Measurements from ENCODE around the gene ATP2B2. TPM values are rescaled to one million over a fixed set of nuclear protein-coding genes. Genes with fewer than 3 reads are reported as not detected.

Gene ATP2B2
- total RNA-seq, 1 donor from 2014 or later: 3.7 TPM

DNA sequence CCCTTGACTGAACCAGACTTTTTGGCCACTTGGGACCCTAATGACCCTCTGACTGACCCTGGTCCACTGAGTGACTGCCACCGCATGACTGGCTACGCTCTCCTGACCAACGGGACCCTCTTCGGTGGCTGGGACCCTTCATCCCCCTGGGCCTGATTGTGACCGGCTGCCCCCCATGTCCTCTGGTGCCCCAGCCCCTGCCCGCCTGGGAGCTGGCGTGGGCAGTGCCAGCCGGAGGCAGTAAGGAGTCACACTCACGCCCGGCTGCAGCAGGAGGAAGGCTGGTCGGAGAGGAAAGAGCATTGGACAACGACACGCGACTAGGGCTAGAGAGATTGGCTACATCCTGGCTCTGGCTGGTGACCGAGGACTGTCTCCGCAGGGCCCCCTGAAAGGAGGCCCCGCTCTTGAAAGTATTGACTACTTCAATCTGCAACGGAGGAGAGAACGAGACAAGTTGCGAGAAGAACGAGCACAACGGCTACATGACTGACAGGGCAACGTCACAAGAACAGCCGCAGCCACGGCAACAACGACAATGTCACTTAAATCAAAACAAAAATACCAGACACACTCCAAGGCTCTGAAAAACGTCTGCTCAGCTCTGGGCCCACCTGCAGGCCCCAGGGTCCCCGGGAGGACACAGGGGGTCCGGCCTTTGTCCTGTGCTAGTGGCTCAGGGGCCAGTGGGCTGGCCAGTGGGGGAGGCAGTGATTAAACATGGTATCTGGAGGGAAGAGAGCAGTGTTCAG lies 169.3 kb downstream of the ATP2B2 start:
- Histone ChIP-seq H3K4me1 (ENCODE audit: control insufficient read depth in 3 of 3, insufficient read depth in 3 of 3, low read length in 3 of 3) (peaks cover 23 to 26% (median 25%) of the 10 kb centered on the region in 3 donors), H3K36me3 (ENCODE audit: control insufficient read depth in 3 of 3, insufficient read depth in 3 of 3, low read length in 3 of 3) (peaks cover 2 to 41% (median 19%) of the 10 kb centered on the region in 3 donors), H3K9me3 (ENCODE audit: control insufficient read depth in 3 of 3, low read length in 3 of 3) (no peaks in the 10 kb centered on the region), H3K9ac (ENCODE audit: low read depth in 1 of 3, low read length in 3 of 3) (no peak overlapping the region), H3K4me3 (ENCODE audit: low read length in 3 of 3) (no peak overlapping the region), H3K27ac (ENCODE audit: low read depth, low read length) (peak overlapping the region; percentile 86), H3K27me3 (ENCODE audit: control insufficient read depth in 3 of 3, insufficient read depth in 3 of 3, low read length in 3 of 3) (no peaks in the 10 kb centered on the region)

DNA sequence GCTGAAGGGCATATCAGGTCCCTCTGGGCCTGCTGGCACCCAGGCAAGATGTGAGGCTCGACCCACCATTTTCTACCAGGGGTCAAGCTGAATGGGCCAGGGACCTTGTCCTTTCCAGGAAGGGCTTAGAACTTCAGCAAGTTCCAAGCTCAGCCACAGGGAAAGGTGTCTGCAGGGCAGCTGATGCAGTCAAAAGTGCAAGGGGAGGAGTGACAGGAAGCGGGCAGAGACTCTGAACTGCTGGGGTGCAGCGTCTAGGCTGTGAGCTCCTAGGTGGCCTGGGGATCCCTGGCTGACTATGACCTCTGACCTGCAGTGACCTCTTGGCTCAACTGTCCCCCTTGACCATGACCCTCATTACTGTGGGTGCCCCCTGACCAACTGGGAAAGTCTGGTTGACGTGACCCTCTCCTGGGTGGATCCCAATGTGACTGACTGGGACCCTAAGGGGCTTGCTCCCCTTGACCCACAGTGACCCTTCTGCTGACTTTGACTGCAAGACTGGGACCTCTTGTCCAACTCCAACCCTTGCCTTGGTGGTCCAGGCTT lies 170.1 kb downstream of the ATP2B2 start:
- Histone ChIP-seq H3K9ac (ENCODE audit: low read depth in 1 of 3, low read length in 3 of 3) (peak overlapping the region in 1 of 3 donors; percentile 74), H3K27ac (ENCODE audit: low read depth, low read length) (peak overlapping the region; percentile 86), H3K4me3 (ENCODE audit: low read length in 3 of 3) (no peak overlapping the region), H3K9me3 (ENCODE audit: control insufficient read depth in 3 of 3, low read length in 3 of 3) (no peaks in the 10 kb centered on the region), H3K36me3 (ENCODE audit: control insufficient read depth in 3 of 3, insufficient read depth in 3 of 3, low read length in 3 of 3) (peaks cover 2 to 37% (median 19%) of the 10 kb centered on the region in 3 donors), H3K27me3 (ENCODE audit: control insufficient read depth in 3 of 3, insufficient read depth in 3 of 3, low read length in 3 of 3) (peaks cover 0 to 2% (median 0%) of the 10 kb centered on the region in 3 donors), H3K4me1 (ENCODE audit: control insufficient read depth in 3 of 3, insufficient read depth in 3 of 3, low read length in 3 of 3) (peaks cover 23 to 25% (median 25%) of the 10 kb centered on the region in 3 donors)

DNA sequence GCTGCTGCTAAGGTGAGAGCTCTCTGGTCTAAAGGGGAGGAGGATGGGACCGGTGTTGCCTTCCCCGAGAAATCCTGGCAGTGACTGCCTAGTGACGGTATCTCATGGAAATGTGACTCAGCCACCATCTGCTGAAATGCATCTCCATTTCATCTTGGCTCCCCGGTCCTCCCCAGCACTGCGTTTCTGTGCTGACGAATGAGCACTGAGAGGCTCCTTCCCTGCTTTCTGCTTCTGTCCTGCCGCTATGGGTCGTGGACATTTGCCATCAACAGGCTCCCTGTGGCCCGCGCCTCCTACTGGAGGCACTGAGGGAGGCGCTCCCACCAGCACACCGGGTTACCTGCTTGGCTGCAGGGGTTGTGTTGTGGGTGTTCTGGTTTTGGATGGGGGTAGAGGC lies 170.9 kb downstream of the ATP2B2 start:
- peaks cover 30 to 33% (median 33%) of the 10 kb centered on the region in 3 donors for H3K4me1 ChIP-seq (ENCODE audit: control insufficient read depth in 3 of 3, insufficient read depth in 3 of 3, low read length in 3 of 3)
- no peaks in the 10 kb centered on the region for H3K9me3 ChIP-seq (ENCODE audit: control insufficient read depth in 3 of 3, low read length in 3 of 3)
- peaks cover 2 to 30% (median 18%) of the 10 kb centered on the region in 3 donors for H3K36me3 ChIP-seq (ENCODE audit: control insufficient read depth in 3 of 3, insufficient read depth in 3 of 3, low read length in 3 of 3)
- H3K27ac ChIP-seq (ENCODE audit: low read depth, low read length): peak overlapping the region; percentile 86
- H3K4me3 ChIP-seq (ENCODE audit: low read length in 3 of 3): peak overlapping the region in 2 of 3 donors; percentile 24 to 35
- H3K27me3 ChIP-seq (ENCODE audit: control insufficient read depth in 3 of 3, insufficient read depth in 3 of 3, low read length in 3 of 3): peaks cover 0 to 6% (median 0%) of the 10 kb centered on the region in 3 donors
- peak overlapping the region in 1 of 3 donors; percentile 74 for H3K9ac ChIP-seq (ENCODE audit: low read depth in 1 of 3, low read length in 3 of 3)

DNA sequence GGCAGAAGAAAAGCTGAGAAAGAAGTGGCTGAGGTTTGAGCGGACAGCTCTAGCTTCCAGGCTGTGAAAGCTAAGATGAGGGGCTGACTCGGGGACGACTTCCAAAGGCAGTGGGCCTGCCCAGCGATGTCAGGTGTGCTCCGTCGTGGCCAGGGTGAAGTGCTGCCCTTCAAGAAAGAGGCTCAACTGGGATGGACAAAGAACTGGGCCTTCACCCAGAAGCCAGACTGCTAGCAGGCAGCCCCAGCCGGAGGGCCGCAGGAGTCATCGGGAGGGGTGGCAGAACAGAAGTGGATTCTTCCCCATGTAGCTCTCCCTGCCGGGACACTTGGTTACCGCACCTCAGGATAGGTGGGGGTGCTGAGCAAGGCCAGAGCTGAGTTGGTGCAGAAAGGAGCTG lies 171.3 kb downstream of the ATP2B2 start:
- peak overlapping the region; percentile 86 for H3K27ac ChIP-seq (ENCODE audit: low read depth, low read length)
- peak overlapping the region in 2 of 3 donors; percentile 24 to 35 for H3K4me3 ChIP-seq (ENCODE audit: low read length in 3 of 3)
- H3K9me3 ChIP-seq (ENCODE audit: control insufficient read depth in 3 of 3, low read length in 3 of 3): no peaks in the 10 kb centered on the region
- peak overlapping the region in 2 of 3 donors; percentile 57 to 74 for H3K9ac ChIP-seq (ENCODE audit: low read depth in 1 of 3, low read length in 3 of 3)
- peaks cover 0 to 7% (median 0%) of the 10 kb centered on the region in 3 donors for H3K27me3 ChIP-seq (ENCODE audit: control insufficient read depth in 3 of 3, insufficient read depth in 3 of 3, low read length in 3 of 3)
- H3K36me3 ChIP-seq (ENCODE audit: control insufficient read depth in 3 of 3, insufficient read depth in 3 of 3, low read length in 3 of 3): peaks cover 2 to 28% (median 13%) of the 10 kb centered on the region in 3 donors
- H3K4me1 ChIP-seq (ENCODE audit: control insufficient read depth in 3 of 3, insufficient read depth in 3 of 3, low read length in 3 of 3): peaks cover 34 to 37% (median 37%) of the 10 kb centered on the region in 3 donors

DNA sequence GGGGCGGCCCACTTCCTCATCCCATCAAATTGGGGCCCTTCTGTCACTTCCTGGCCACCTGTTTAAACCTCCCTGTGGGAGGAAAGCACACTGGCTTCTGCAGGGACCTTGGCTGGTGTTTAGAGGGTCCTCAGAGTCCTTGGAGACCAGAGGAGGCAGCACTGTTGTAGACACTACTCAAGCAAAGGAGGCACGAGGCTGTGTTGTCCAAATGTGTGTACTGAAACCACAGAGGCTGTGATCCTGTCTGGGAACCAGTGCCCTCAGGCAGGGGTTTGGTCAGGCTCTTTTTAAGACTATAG lies 172.1 kb downstream of the ATP2B2 start:
- peaks cover 4 to 28% (median 13%) of the 10 kb centered on the region in 3 donors for H3K36me3 ChIP-seq (ENCODE audit: control insufficient read depth in 3 of 3, insufficient read depth in 3 of 3, low read length in 3 of 3)
- H3K27me3 ChIP-seq (ENCODE audit: control insufficient read depth in 3 of 3, insufficient read depth in 3 of 3, low read length in 3 of 3): peaks cover 0 to 7% (median 2%) of the 10 kb centered on the region in 3 donors
- peak overlapping the region; percentile 86 for H3K27ac ChIP-seq (ENCODE audit: low read depth, low read length)
- peak overlapping the region in 2 of 3 donors; percentile 20 to 74 for H3K9ac ChIP-seq (ENCODE audit: low read depth in 1 of 3, low read length in 3 of 3)
- no peak overlapping the region for H3K4me3 ChIP-seq (ENCODE audit: low read length in 3 of 3)
- H3K4me1 ChIP-seq (ENCODE audit: control insufficient read depth in 3 of 3, insufficient read depth in 3 of 3, low read length in 3 of 3): peaks cover 34 to 41% (median 39%) of the 10 kb centered on the region in 3 donors
- no peaks in the 10 kb centered on the region for H3K9me3 ChIP-seq (ENCODE audit: control insufficient read depth in 3 of 3, low read length in 3 of 3)

DNA sequence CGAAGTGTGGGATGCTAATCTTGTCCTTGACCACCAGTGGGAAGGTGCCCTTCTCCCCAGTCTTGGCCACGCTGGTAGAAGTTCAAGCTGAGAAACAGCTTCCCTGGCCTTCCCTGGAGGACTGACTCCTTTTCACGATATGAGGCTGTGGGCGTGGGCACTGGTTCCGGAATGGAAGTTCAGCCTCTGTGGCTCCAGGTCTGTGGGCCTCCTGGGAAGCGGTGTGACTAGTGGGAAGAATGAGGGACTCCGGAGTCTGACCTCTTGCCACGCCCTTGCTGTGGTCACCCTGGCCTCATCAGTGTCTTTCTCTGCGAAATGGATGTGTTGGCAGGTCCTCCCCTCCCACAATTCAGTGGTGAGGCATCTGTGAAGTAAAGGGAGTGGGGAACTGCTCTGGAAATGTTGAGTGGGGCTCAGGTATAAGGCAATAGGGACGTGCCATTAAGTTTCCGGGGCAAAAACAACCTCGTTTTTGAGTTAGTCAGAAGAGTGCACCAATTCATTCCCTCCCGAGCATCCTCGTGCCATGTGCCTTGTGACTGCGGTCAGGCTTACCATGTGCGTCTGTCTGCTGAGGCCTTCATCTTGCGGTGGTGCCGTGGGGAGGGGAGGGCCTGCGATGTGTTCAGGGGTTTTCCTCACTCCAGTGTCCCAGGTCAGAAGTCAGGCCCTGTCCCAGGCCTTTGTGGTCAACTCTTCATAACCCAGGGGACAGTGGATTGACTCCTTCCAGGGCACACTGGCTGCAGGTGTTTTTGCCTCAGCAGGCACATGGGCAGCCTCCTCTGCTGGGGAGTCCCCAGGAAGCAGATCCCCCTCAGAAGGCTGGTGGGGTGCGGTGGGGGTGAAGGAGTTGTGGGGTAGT lies 172.7 kb downstream of the ATP2B2 start:
- Histone ChIP-seq H3K4me1 (ENCODE audit: control insufficient read depth in 3 of 3, insufficient read depth in 3 of 3, low read length in 3 of 3) (peaks cover 34 to 41% (median 39%) of the 10 kb centered on the region in 3 donors), H3K27ac (ENCODE audit: low read depth, low read length) (no peak overlapping the region), H3K27me3 (ENCODE audit: control insufficient read depth in 3 of 3, insufficient read depth in 3 of 3, low read length in 3 of 3) (peaks cover 0 to 7% (median 2%) of the 10 kb centered on the region in 3 donors)

DNA sequence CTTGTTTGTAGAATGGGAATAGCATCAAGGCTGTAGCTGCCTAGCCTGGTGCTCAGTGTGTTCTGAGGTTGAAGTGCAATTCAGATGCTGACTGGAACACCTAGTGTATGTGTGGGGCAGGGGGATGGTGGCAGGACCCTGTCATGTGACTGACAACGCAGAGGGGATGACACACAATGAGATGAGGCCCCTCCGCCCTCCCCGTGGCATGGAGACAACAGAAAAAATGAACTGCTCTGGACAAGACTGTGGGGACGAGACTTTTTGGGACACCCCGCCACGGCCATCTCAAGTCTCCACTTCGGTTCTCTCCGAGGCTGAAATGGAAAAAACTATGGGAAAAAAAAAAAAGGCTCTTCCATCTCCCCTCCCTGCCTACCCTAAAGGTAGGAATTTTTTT lies 174.1 kb downstream of the ATP2B2 start:
- Histone ChIP-seq H3K27me3 (ENCODE audit: control insufficient read depth in 3 of 3, insufficient read depth in 3 of 3, low read length in 3 of 3) (peaks cover 0 to 7% (median 2%) of the 10 kb centered on the region in 3 donors), H3K27ac (ENCODE audit: low read depth, low read length) (no peak overlapping the region), H3K36me3 (ENCODE audit: control insufficient read depth in 3 of 3, insufficient read depth in 3 of 3, low read length in 3 of 3) (peaks cover 4 to 21% (median 13%) of the 10 kb centered on the region in 3 donors), H3K9me3 (ENCODE audit: control insufficient read depth in 3 of 3, low read length in 3 of 3) (no peaks in the 10 kb centered on the region), H3K4me3 (ENCODE audit: low read length in 3 of 3) (no peak overlapping the region), H3K4me1 (ENCODE audit: control insufficient read depth in 3 of 3, insufficient read depth in 3 of 3, low read length in 3 of 3) (peaks cover 34 to 41% (median 39%) of the 10 kb centered on the region in 3 donors), H3K9ac (ENCODE audit: low read depth in 1 of 3, low read length in 3 of 3) (no peak overlapping the region)

More for the DNA sequence above, 172.7 kb downstream of the ATP2B2 start:
- Histone ChIP-seq H3K9ac (ENCODE audit: low read depth in 1 of 3, low read length in 3 of 3) (no peak overlapping the region), H3K36me3 (ENCODE audit: control insufficient read depth in 3 of 3, insufficient read depth in 3 of 3, low read length in 3 of 3) (peaks cover 2 to 25% (median 13%) of the 10 kb centered on the region in 3 donors), H3K9me3 (ENCODE audit: control insufficient read depth in 3 of 3, low read length in 3 of 3) (no peaks in the 10 kb centered on the region), H3K4me3 (ENCODE audit: low read length in 3 of 3) (no peak overlapping the region)

DNA sequence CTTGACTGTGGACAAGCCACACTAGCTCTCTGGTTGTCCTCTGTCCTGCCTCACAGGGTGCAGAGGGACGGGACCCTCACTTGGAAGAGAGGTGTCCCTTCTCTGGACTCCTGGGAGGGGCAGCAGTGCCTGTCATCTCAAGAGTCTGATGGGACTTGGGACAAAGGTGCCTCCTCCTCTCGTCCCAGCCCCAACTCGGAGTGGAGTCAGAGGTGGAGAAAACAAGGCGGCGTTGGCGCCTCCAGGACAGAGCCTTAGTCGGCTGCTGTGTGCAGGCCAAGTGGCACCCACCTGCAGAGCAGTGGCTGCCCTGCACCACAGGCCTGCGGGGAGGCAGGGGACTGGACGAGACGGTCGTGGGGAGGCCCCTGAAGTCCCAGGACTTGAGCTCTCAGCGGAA lies 175.1 kb downstream of the ATP2B2 start:
- no peak overlapping the region for H3K4me3 ChIP-seq (ENCODE audit: low read length in 3 of 3)
- H3K4me1 ChIP-seq (ENCODE audit: control insufficient read depth in 3 of 3, insufficient read depth in 3 of 3, low read length in 3 of 3): peaks cover 29 to 36% (median 32%) of the 10 kb centered on the region in 3 donors
- H3K27ac ChIP-seq (ENCODE audit: low read depth, low read length): no peak overlapping the region
- H3K9ac ChIP-seq (ENCODE audit: low read depth in 1 of 3, low read length in 3 of 3): peak overlapping the region in 1 of 3 donors; percentile 54
- no peaks in the 10 kb centered on the region for H3K9me3 ChIP-seq (ENCODE audit: control insufficient read depth in 3 of 3, low read length in 3 of 3)
- peaks cover 4 to 13% (median 12%) of the 10 kb centered on the region in 3 donors for H3K36me3 ChIP-seq (ENCODE audit: control insufficient read depth in 3 of 3, insufficient read depth in 3 of 3, low read length in 3 of 3)
- peaks cover 0 to 7% (median 2%) of the 10 kb centered on the region in 3 donors for H3K27me3 ChIP-seq (ENCODE audit: control insufficient read depth in 3 of 3, insufficient read depth in 3 of 3, low read length in 3 of 3)

DNA sequence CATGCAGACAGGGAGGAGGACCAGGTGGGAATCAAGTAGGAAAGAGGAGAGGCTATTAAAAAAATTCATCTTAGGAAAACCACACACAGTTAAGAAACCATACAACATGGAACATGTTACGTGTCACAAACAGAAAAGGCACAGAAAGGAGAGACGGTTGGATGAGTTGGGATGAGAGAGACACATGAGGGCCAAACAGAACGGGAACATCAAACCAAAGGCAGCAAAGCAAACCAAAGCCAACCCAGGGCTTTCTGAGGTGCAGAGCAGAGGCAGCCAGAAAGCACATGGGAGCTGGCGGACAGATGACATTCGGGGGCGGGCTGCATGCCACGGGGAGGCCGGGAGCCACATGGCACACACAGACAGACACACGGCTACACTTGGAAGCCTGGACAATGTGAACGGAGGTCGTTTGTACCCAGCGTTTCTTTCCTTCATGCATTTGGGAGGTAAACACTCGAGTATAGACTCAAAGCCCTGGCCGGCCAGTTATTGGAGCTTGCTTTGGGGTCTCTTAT lies 175.8 kb downstream of the ATP2B2 start:
- Histone ChIP-seq H3K4me3 (ENCODE audit: low read length in 3 of 3) (no peak overlapping the region), H3K9ac (ENCODE audit: low read depth in 1 of 3, low read length in 3 of 3) (peak overlapping the region in 1 of 3 donors; percentile 54), H3K36me3 (ENCODE audit: control insufficient read depth in 3 of 3, insufficient read depth in 3 of 3, low read length in 3 of 3) (peaks cover 4 to 13% (median 9%) of the 10 kb centered on the region in 3 donors), H3K27ac (ENCODE audit: low read depth, low read length) (no peak overlapping the region), H3K27me3 (ENCODE audit: control insufficient read depth in 3 of 3, insufficient read depth in 3 of 3, low read length in 3 of 3) (peaks cover 0 to 7% (median 2%) of the 10 kb centered on the region in 3 donors), H3K9me3 (ENCODE audit: control insufficient read depth in 3 of 3, low read length in 3 of 3) (no peaks in the 10 kb centered on the region), H3K4me1 (ENCODE audit: control insufficient read depth in 3 of 3, insufficient read depth in 3 of 3, low read length in 3 of 3) (peaks cover 21 to 28% (median 24%) of the 10 kb centered on the region in 3 donors)
